GM12873 (cell line): ENCODE measurements around the gene PELI2.

Source experiments
- TF ChIP-seq, protein P1 (sequence below): IDR thresholded peaks from 2 replicates; pipeline ENCODE4 v1.5.1; 2012; ENCODE audit warnings: low read depth, mild to moderate bottlenecking, moderate library complexity, low read length, control low read depth; ENCODE audit not compliant: insufficient read depth; ENCODE audit errors: missing control alignments

PELI2 gene

GRCh38 chr14:56152221-56152620 is 34.0 kb downstream of the PELI2 start:
- TF ChIP-seq, protein P1, sequence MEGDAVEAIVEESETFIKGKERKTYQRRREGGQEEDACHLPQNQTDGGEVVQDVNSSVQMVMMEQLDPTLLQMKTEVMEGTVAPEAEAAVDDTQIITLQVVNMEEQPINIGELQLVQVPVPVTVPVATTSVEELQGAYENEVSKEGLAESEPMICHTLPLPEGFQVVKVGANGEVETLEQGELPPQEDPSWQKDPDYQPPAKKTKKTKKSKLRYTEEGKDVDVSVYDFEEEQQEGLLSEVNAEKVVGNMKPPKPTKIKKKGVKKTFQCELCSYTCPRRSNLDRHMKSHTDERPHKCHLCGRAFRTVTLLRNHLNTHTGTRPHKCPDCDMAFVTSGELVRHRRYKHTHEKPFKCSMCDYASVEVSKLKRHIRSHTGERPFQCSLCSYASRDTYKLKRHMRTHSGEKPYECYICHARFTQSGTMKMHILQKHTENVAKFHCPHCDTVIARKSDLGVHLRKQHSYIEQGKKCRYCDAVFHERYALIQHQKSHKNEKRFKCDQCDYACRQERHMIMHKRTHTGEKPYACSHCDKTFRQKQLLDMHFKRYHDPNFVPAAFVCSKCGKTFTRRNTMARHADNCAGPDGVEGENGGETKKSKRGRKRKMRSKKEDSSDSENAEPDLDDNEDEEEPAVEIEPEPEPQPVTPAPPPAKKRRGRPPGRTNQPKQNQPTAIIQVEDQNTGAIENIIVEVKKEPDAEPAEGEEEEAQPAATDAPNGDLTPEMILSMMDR, result no peak

DNA sequence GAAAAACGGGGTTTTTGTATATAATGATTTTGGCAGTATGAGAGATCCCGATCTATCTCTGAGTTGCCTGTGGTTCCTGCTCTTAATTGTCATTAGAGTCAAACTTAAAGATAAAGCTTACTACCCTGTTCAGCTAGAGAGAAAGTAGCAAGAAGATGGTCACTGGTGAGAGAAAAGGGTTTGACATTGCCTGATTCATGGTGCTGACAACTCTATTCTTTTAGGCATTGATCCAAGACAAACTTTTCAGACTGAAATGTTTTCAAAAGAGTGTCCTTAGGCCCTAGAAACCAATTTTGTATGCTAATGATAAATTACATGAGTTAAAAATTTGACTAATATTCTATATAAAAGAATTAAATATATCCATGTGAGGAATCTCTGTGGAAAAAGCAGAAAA is 35.1 kb downstream of the PELI2 start:
- TF ChIP-seq, protein P1, result no peak

- TF ChIP-seq, protein P1, result no peak
Measured at GRCh38 chr14:56154321-56154720, 36.1 kb downstream of the PELI2 start.

DNA sequence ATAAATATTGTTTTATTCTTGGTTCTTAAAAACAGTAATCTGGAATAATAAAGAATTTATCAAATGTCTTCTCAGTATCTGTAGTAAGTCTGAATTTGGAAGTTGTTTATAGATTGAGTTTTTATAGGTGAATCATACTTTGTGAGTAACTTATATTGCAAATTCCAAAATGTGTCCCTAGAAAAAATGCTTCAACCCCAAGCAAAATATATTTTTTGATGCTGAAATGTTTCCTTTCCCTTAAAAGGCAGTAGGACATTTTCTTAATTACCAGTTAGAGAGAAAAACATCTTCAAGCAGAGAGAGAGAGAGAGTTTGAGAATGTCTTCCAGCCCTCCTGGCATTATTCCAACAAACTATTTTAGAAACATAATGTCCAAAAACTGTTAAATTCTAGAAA is 37.9 kb downstream of the PELI2 start:
- TF ChIP-seq, protein P1, result no peak

- TF ChIP-seq, protein P1, result no peak
Measured at GRCh38 chr14:56159066-56159465, 40.9 kb downstream of the PELI2 start.

DNA sequence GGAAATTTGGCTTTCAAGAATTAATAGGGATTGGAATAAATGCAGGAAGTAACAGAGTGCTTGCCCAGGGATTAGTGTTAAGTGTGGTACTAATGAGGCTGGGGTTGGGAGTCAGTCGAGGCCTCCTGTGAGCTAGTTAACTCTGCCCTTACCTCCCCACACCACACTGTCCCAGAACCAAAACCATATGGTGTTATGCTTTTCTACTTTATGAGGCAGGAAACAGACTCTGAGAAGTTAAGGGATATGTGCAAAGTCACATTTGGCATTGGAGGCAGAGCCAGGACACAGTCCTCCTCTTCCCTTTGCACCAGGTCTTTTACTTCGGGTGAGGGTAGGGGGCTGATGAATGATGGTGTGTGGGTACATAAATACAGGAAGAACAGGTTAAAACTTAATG is 41.9 kb downstream of the PELI2 start:
- TF ChIP-seq, protein P1, result no peak

- TF ChIP-seq, protein P1, result no peak
Measured at GRCh38 chr14:56161658-56162057, 43.4 kb downstream of the PELI2 start.

DNA sequence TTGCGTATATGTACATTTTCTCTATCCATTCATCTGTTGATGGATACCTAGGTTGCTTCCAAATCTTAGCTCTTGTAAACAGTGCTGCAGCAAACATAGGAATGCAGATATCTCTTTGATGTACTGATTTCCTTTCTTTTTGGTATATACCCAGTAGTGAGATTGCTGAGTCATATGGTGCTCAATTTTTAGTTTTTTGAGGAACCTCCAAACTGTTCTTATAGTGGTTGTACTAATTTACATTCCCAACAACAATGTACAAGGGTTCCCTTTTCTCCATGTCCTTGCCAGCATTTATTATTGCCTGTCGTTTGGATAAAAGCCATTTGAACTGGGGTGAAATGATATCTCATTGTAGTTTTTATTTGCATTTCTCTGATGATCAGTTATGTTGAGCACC is 44.3 kb downstream of the PELI2 start:
- TF ChIP-seq, protein P1, result no peak
